BLaER1 treated with 17β-estradiol and CSF1 and Interleukin-3, amounts not matched to agents 10 nM and 100 nM (cell line): ENCODE data around the gene PRKCB.

ENCODE experiments used
- H3K27ac ChIP-seq, 11 experiments: shearing (Covaris generic); formaldehyde crosslinking; 2 replicates each; pipeline ENCODE4 v1.8.1; 2022
- H3K27me3 ChIP-seq, 11 experiments: shearing (Covaris generic); formaldehyde crosslinking; 2 replicates each; pipeline ENCODE4 v1.8.1; 2022
- H3K36me3 ChIP-seq, 11 experiments: shearing (Covaris generic); formaldehyde crosslinking; 2 replicates each; pipeline ENCODE4 v1.8.1; 2022
- H3K4me1 ChIP-seq, 10 experiments: shearing (Covaris generic); formaldehyde crosslinking; 2 replicates each; pipeline ENCODE4 v1.8.1; 2022
- H3K4me2 ChIP-seq, 11 experiments: shearing (Covaris generic); formaldehyde crosslinking; 2 replicates each; pipeline ENCODE4 v1.8.1; 2022
- H3K4me3 ChIP-seq, 10 experiments: shearing (Covaris generic); formaldehyde crosslinking; 2 replicates each; pipeline ENCODE4 v1.8.1; 2022
- H3K9ac ChIP-seq, 11 experiments: shearing (Covaris generic); formaldehyde crosslinking; 2 replicates each; pipeline ENCODE4 v1.8.1; 2022
- H3K9me3 ChIP-seq, 11 experiments: shearing (Covaris generic); formaldehyde crosslinking; replicated peaks in 1 of 11; 2 replicates each; pipeline ENCODE4 v1.8.1; 2022
- H4K20me1 ChIP-seq, 11 experiments: shearing (Covaris generic); formaldehyde crosslinking; 2 replicates each; pipeline ENCODE4 v1.8.1; 2022
- Cebpa-rat ChIP-seq, 11 experiments: shearing (Covaris generic); IDR thresholded peaks; 2 replicates each; pipeline ENCODE4 v1.8.1; 2022

Gene PRKCB

GRCh38 chr16:24051125-24051524 lies 215.3 kb downstream of the PRKCB start:
- H3K27me3 ChIP-seq: no peaks in the 10 kb centered on the region
- 0 out of 22 replicates have a peak, but pooled peaks cover 0 to 9% (median 0%) of the 10 kb centered on the region in 11 experiments for H3K9me3 ChIP-seq
- H3K36me3 ChIP-seq: peaks cover 0 to 99% (median 0%) of the 10 kb centered on the region in 11 experiments; a peak in 9 of 22 replicates
- no peak overlapping the region for H3K4me3 ChIP-seq
- TF ChIP-seq Cebpa-rat (IDR thresholded peaks at IDR 0.05): no peak
- H4K20me1 ChIP-seq: peaks cover 0 to 84% (median 4%) of the 10 kb centered on the region in 11 experiments; a peak in 11 of 22 replicates
- no peak overlapping the region for H3K4me2 ChIP-seq
- peaks cover 0 to 8% (median under 1%) of the 10 kb centered on the region in 10 experiments; a peak in 6 of 20 replicates for H3K4me1 ChIP-seq
- no peak overlapping the region for H3K9ac ChIP-seq
- H3K27ac ChIP-seq: no peak overlapping the region

- Histone ChIP-seq H3K4me3 (no peak overlapping the region), H3K9me3 (0 out of 22 replicates have a peak, but pooled peaks cover 0 to 9% (median 0%) of the 10 kb centered on the region in 11 experiments), H3K27ac (no peak overlapping the region), H3K36me3 (peaks cover 0 to 99% (median 0%) of the 10 kb centered on the region in 11 experiments; a peak in 9 of 22 replicates), H3K4me2 (no peak overlapping the region), H4K20me1 (peaks cover 0 to 87% (median 9%) of the 10 kb centered on the region in 11 experiments; a peak in 11 of 22 replicates), H3K4me1 (peaks cover 0 to 8% (median 0%) of the 10 kb centered on the region in 10 experiments; a peak in 2 of 20 replicates), H3K9ac (no peak overlapping the region), H3K27me3 (no peaks in the 10 kb centered on the region)
- no peak for TF ChIP-seq Cebpa-rat (IDR thresholded peaks at IDR 0.05)
These were observed 216.7 kb downstream of the PRKCB start for GRCh38 chr16:24052329-24053098.

GRCh38 chr16:24053099-24053946 lies 217.5 kb downstream of the PRKCB start:
- H3K36me3 ChIP-seq: peaks cover 0 to 99% (median 0%) of the 10 kb centered on the region in 11 experiments; a peak in 9 of 22 replicates
- no peak overlapping the region for H3K27ac ChIP-seq
- H3K4me2 ChIP-seq: no peak overlapping the region
- H3K4me3 ChIP-seq: no peak overlapping the region
- no peaks in the 10 kb centered on the region for H3K27me3 ChIP-seq
- H3K9ac ChIP-seq: no peak overlapping the region
- H3K4me1 ChIP-seq: peaks cover 0 to 8% (median 0%) of the 10 kb centered on the region in 10 experiments; a peak in 2 of 20 replicates
- peaks cover 0 to 87% (median 9%) of the 10 kb centered on the region in 11 experiments; a peak in 11 of 22 replicates for H4K20me1 ChIP-seq
- 0 out of 22 replicates have a peak, but pooled peaks cover 0 to 9% (median 0%) of the 10 kb centered on the region in 11 experiments for H3K9me3 ChIP-seq
- no peak for TF ChIP-seq Cebpa-rat (IDR thresholded peaks at IDR 0.05)

- H3K27me3 ChIP-seq: no peaks in the 10 kb centered on the region
These were observed 219.1 kb downstream of the PRKCB start for GRCh38 chr16:24054741-24055491.

GRCh38 chr16:24062270-24062817 lies 226.6 kb downstream of the PRKCB start:
- no peak overlapping the region for H3K9ac ChIP-seq
- TF ChIP-seq Cebpa-rat (IDR thresholded peaks at IDR 0.05): no peak

More at GRCh38 chr16:24054741-24055491, 219.1 kb downstream of the PRKCB start:
- Histone ChIP-seq H3K27ac (no peak overlapping the region), H3K36me3 (peaks cover 0 to 99% (median 0%) of the 10 kb centered on the region in 11 experiments; a peak in 9 of 22 replicates), H3K4me3 (no peak overlapping the region), H3K9me3 (0 out of 22 replicates have a peak, but pooled peaks cover 0 to 9% (median 0%) of the 10 kb centered on the region in 11 experiments), H4K20me1 (peaks cover 0 to 89% (median 9%) of the 10 kb centered on the region in 11 experiments; a peak in 10 of 22 replicates), H3K4me2 (no peak overlapping the region), H3K9ac (no peak overlapping the region), H3K4me1 (peaks cover 0 to 8% (median 0%) of the 10 kb centered on the region in 10 experiments; a peak in 2 of 20 replicates)
- TF ChIP-seq Cebpa-rat (IDR thresholded peaks at IDR 0.05): no peak

GRCh38 chr16:24069036-24069590 lies 233.3 kb downstream of the PRKCB start:
- H4K20me1 ChIP-seq: peaks cover 0 to 71% (median 0%) of the 10 kb centered on the region in 11 experiments; a peak in 4 of 22 replicates
- peaks cover 0 to 65% (median 0%) of the 10 kb centered on the region in 11 experiments; a peak in 7 of 22 replicates for H3K36me3 ChIP-seq
- H3K4me2 ChIP-seq: no peak overlapping the region
- no peak overlapping the region for H3K27ac ChIP-seq
- H3K27me3 ChIP-seq: no peaks in the 10 kb centered on the region
- H3K4me3 ChIP-seq: no peak overlapping the region
- no peak for TF ChIP-seq Cebpa-rat (IDR thresholded peaks at IDR 0.05)
- H3K4me1 ChIP-seq: peaks cover 19 to 32% (median 24%) of the 10 kb centered on the region in 10 experiments
- peaks cover 0 to under 1% (median 0%) of the 10 kb centered on the region in 11 experiments; a peak in 3 of 22 replicates for H3K9me3 ChIP-seq
- H3K9ac ChIP-seq: no peak overlapping the region

More at GRCh38 chr16:24062270-24062817, 226.6 kb downstream of the PRKCB start:
- Histone ChIP-seq H3K36me3 (peaks cover 0 to 91% (median 8%) of the 10 kb centered on the region in 11 experiments; a peak in 11 of 22 replicates), H3K9me3 (peaks cover 0 to 16% (median 4%) of the 10 kb centered on the region in 11 experiments; a peak in 7 of 22 replicates), H3K4me1 (no peaks in the 10 kb centered on the region), H3K27me3 (no peaks in the 10 kb centered on the region), H3K4me2 (no peak overlapping the region), H3K27ac (no peak overlapping the region), H3K4me3 (no peak overlapping the region), H4K20me1 (peaks cover 0 to 82% (median 0%) of the 10 kb centered on the region in 11 experiments; a peak in 7 of 22 replicates)

GRCh38 chr16:24070851-24071250 lies 235.1 kb downstream of the PRKCB start:
- peaks cover 0 to 69% (median 0%) of the 10 kb centered on the region in 11 experiments; a peak in 6 of 22 replicates for H3K36me3 ChIP-seq
- H3K4me3 ChIP-seq: no peak overlapping the region
- H3K27me3 ChIP-seq: no peaks in the 10 kb centered on the region
- no peak overlapping the region for H3K9ac ChIP-seq
- no peak for TF ChIP-seq Cebpa-rat (IDR thresholded peaks at IDR 0.05)
- no peaks in the 10 kb centered on the region for H3K9me3 ChIP-seq
- no peak overlapping the region for H3K4me2 ChIP-seq
- peaks cover 24 to 35% (median 32%) of the 10 kb centered on the region in 10 experiments for H3K4me1 ChIP-seq
- H4K20me1 ChIP-seq: peaks cover 0 to 71% (median 0%) of the 10 kb centered on the region in 11 experiments; a peak in 5 of 22 replicates
- no peak overlapping the region for H3K27ac ChIP-seq
